HG02938 (cell line): Measurements from ENCODE around the gene CACNB1.
A peak's percentile ranks its signal among the peaks of the same experiment; 100 is the strongest.

Experiments used
- ATAC-seq: cut with Tn5 transposase; IDR thresholded peaks from one replicate; pipeline ENCODE4 v1.9.1; 2021; ENCODE audit warnings: mild to moderate bottlenecking, moderate library complexity; ENCODE audit not compliant: unreplicated experiment

CACNB1 gene

GRCh38 chr17:39153599-39154051 is 43.8 kb downstream of the CACNB1 start:
- ATAC-seq: peak; percentile 44

- ATAC-seq: no peak
Observed at GRCh38 chr17:39151943-39152818, 45.3 kb downstream of the CACNB1 start.

GRCh38 chr17:39151150-39151942 is 46.1 kb downstream of the CACNB1 start, which contains the start of gene PLXDC1:
Gene PLXDC1, minus strand, starts transcription at chr17:39151637. Its CDS starts 200 bp downstream, at chr17:39151437.
- no peak for ATAC-seq

DNA sequence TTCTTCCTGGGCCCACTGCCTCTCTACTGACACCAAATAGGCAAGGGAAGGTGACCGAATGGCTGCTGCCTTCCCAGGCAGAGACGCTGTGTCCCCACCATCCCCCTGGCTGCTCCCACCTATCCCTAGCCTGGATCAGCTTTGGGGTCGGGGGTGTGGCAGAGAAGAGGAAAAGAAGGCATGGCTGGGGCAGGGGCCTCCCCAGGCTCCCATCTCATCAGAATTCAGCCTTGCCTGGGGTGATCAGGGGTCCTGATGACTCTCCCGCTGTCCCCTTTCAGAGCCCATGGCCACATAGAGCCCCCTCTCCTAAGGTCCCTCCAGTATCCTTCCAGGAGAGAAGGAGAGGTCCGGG is 46.7 kb downstream of the CACNB1 start:
- no peak for ATAC-seq

GRCh38 chr17:39150104-39150634 is 47.3 kb downstream of the CACNB1 start:
- ATAC-seq: no peak

DNA sequence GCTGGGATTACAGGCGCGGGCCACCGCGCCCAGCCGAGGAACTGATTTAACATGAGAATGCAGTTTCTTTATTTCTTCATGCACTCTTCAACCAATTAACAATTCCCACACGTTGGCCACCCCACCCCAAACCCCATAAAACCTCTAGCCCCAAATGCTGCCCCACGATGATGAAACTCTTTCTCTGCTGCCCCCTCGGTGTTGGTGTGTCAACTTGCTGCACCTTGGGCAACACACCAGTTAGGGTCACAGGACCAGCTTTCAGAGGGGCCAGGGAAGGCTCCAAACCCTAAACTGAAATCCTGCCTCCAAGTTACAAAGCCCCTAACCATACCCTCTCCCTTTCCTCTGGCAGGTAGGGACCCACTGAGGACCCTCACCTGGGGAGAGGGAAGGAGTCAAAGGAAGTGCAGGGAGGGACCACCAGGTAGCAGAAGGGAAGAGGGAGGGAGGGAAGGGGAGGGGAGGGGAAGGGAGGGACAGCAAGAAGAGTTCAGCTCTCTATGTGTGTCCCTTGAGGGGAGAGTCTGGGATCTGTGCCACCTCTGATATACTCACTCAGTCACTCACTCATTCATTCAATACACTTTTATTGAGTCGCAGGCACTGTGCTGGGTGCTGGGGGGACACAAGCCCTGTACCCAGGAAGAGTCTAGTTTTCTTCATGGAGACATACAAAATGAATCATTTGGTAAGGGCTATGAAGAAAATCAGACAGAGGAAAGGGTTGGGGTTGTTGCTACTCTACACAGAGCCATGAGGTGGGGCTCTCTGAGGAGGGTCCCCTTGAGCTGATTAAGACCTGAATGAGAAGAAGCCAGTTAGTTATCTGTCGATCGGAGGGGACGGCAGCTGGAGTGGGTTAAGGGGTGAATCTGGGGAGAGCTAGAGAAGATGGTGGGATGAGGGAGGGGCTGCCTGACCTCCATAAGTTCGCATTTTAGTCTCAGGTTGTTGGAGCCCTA is 50.0 kb downstream of the CACNB1 start:
- no peak for ATAC-seq

GRCh38 chr17:39146273-39146672 is 51.2 kb downstream of the CACNB1 start:
- no peak for ATAC-seq

- ATAC-seq: no peak
Observed at GRCh38 chr17:39145143-39145542, 52.3 kb downstream of the CACNB1 start.

GRCh38 chr17:39144416-39144840 is 53.0 kb downstream of the CACNB1 start:
- no peak for ATAC-seq

DNA sequence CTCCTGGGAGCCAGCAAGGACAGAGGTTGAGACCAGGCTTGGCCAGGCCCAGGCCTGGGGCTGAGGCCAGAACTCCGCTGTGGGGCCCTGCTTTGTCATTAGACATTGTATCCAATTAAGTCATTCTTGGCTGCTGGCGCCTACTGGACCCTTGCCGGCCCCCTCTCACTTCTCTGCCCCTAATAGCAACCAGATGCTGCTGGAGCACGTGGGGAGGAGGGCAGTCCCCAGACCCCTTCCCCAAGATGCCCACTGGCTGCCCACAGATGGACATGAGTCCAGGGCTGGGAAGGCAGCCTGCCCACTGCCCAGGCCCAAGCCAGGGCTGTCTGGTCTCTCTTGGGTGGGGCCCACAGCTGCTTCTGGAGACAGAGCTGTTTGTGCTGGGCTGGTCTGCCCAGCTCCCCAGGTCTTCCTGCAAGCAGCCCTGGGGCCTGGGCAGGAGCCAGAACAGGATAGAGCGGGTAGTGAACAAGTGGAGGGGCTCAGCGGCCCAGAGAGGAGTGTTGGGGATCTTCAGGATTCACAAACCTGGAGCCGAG is 53.8 kb downstream of the CACNB1 start:
- ATAC-seq: no peak

GRCh38 chr17:39141915-39142664 is 55.4 kb downstream of the CACNB1 start:
- ATAC-seq: no peak

DNA sequence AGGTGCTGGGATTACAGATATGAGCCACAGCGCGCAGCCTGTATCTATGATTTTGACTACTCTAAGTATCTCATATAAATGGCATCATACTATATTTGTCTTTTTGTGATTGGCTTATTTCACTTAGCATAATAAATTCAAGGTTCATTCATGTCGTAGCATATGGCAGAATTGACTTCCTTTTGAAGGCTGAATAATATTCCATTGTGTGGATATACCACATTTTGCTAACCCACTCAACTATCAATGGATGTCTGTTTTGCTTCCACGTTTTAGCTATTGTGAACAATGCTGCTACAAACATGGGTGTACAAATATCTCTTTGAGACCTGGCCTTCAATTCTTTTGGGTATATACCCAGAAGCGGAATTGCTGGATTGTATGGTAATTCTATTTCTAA is 56.2 kb downstream of the CACNB1 start:
- no peak for ATAC-seq

DNA sequence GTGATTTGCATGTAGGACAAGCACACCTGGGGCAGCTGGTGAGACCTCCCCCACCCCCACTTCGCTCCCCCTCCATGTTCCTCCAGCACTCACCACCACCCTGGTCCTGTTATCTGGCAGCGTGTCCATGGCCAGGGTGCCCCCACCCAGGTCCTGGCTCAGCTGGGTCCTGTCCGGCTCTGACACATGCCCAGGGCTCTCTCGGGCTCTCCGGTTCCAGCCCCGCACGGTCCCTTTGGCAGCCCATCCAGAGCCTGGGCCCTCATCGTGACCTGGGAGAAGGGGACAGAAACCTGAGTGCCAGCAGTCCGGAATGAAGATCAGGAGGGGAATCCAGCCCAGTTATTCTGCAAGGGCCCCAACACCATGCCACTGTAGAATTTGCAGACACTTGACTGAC is 57.9 kb downstream of the CACNB1 start:
- no peak for ATAC-seq

GRCh38 chr17:39139161-39139511 is 58.3 kb downstream of the CACNB1 start:
- ATAC-seq: no peak

DNA sequence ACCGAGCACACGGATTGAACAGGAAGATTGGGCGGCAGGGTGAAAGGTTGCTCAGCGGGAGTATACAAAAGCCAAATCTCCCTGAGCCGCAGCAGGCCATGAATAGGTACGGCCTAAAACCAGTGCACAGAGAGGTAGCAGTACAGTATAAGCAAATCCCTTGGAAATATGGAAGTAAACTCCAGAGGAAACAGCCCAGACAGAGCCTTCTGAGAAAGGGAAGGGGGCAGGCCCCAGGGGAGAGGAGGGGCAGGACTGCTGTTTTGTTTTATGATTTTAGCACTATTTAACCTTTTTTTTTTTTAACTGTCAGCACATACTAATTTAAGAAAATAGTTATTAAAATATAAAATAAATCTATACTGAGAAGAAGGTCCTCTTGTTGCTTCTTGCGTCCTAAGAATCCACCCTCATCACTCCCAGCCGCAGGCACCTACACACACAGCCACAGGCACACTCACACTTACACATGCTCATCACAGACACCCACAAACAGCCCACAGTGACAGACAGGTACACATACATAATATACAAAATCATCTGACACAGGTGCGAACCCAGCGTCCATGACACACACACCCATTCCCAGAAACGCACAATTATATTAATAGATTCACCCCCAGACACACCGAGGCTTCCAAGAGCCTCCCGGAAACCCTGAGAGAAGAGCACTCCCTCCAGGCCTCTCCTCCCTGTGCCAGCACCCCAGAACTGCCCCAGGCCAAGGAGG is 58.9 kb downstream of the CACNB1 start:
- no peak for ATAC-seq

- no peak for ATAC-seq
Observed at GRCh38 chr17:39134878-39135277, 62.6 kb downstream of the CACNB1 start.

DNA sequence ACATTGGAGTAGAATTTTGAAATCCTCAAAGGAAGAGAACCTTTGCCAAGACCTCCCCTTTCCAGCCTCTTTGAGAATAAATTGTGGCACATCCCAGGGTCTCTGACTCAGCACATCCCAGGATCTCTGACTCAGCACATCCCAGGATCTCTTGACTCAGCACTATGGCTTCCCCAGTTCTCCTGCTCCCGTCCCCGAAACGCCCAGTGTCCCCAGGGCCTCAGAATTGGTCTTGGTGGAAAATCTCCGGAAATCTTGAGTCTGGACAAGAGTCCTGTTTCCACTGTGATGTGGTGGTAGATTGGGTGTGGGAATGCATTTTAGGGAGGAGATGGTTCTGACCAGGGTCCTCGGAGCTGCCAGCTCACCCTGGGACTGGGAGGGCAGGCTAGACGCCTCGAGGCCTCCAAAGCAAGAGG is 65.3 kb downstream of the CACNB1 start:
- ATAC-seq: no peak

DNA sequence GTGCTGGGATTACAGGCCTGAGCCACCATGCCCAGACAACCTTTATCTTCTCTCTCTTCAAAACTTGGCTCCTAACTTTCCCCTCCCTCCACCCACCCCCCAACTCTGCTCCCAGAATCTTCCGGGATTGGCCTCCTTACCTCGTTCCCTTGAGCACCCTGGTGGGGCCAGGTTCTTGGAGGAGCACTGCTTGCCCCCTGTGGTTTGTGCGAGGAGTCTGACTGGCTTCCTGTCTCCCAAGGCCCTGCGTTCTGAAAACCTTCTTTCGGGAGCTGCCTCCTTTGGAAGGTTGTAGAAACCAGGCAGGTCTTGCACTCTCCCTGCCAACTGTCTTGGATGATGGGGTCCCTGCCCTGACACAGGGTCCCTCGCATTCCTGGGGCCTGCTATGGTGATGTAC is 65.9 kb downstream of the CACNB1 start:
- no peak for ATAC-seq

DNA sequence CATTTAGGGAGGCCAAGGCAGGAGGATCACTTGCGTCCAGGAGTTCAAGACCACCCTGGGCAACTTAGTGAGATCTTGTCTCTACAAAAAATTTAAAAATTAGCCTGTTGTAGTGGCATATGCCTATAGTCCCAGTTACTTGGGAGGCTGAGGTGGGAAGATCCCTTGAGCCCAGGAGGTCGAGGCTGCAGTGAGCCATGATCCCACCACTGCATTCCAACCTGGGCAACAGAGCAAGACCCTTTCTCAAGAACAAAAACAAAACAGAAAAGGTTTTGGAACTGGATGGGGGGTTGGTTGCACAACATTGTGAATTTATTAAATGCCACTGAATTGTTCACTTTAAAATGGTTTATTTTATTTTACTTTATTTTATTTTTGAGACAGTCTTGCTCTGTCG is 67.3 kb downstream of the CACNB1 start:
- ATAC-seq: no peak
